HEK293 (cell line): ENCODE data around the gene SNAPIN.

Experiments
- BCL11A ChIP-seq: fragments of 450-650 bp; formaldehyde crosslinking; IDR thresholded peaks from 2 replicates; pipeline ENCODE4 v1.5.1; 2016; ENCODE audit warnings: low read depth, missing biosample characterization, missing genetic modification characterization
- KLF1 ChIP-seq: fragments of 450-650 bp; formaldehyde crosslinking; IDR thresholded peaks from 2 replicates; pipeline ENCODE4 v1.5.1; 2016; ENCODE audit warnings: missing biosample characterization, missing genetic modification characterization
- KLF7 ChIP-seq: fragments of 450-650 bp; formaldehyde crosslinking; IDR thresholded peaks from 2 replicates; pipeline ENCODE4 v1.5.1; 2016; ENCODE audit warnings: missing biosample characterization, missing genetic modification characterization, borderline replicate concordance
- PRDM6 ChIP-seq: fragments of 450-650 bp; formaldehyde crosslinking; IDR thresholded peaks from 2 replicates; pipeline ENCODE4 v1.5.1; 2017; ENCODE audit warnings: missing biosample characterization, missing genetic modification characterization
- SCRT2 ChIP-seq: fragments of 450-650 bp; formaldehyde crosslinking; IDR thresholded peaks from 2 replicates; pipeline ENCODE4 v1.5.1; 2016; ENCODE audit warnings: missing biosample characterization, missing genetic modification characterization
- SP2 ChIP-seq: fragments of 450-650 bp; formaldehyde crosslinking; IDR thresholded peaks from 2 replicates; pipeline ENCODE4 v1.5.1; 2016; ENCODE audit warnings: missing biosample characterization, missing genetic modification characterization
- SP3 ChIP-seq: fragments of 450-650 bp; formaldehyde crosslinking; IDR thresholded peaks from 2 replicates; pipeline ENCODE4 v1.5.1; 2016; ENCODE audit warnings: missing biosample characterization, missing genetic modification characterization
- SP7 ChIP-seq: fragments of 450-650 bp; formaldehyde crosslinking; IDR thresholded peaks from 2 replicates; pipeline ENCODE4 v1.5.1; 2016; ENCODE audit warnings: missing biosample characterization, missing genetic modification characterization
- TRIM28 ChIP-seq: IDR thresholded peaks from 2 replicates; pipeline ENCODE4 v1.6.1; 2011; ENCODE audit warnings: low read length, control low read depth, borderline replicate concordance
- WT1 ChIP-seq: fragments of 450-650 bp; formaldehyde crosslinking; IDR thresholded peaks from 2 replicates; pipeline ENCODE4 v1.5.1; 2016; ENCODE audit warnings: missing biosample characterization, missing genetic modification characterization
- ZBTB7A ChIP-seq: fragments of 450-650 bp; formaldehyde crosslinking; IDR thresholded peaks from 2 replicates; pipeline ENCODE4 v1.5.1; 2016; ENCODE audit warnings: low read depth, missing biosample characterization, missing genetic modification characterization
- ZNF112 ChIP-seq: fragments of 450-650 bp; formaldehyde crosslinking; IDR thresholded peaks from 2 replicates; pipeline ENCODE4 v1.5.0; 2017; ENCODE audit warnings: missing biosample characterization, missing genetic modification characterization
- ZNF121 ChIP-seq: fragments of 450-650 bp; formaldehyde crosslinking; IDR thresholded peaks from 2 replicates; pipeline ENCODE4 v1.5.1; 2016; ENCODE audit warnings: missing biosample characterization, missing genetic modification characterization
- ZNF184 ChIP-seq: fragments of 450-650 bp; IDR thresholded peaks from 2 replicates; pipeline ENCODE4 v1.5.1; 2018; ENCODE audit warnings: missing biosample characterization, mild to moderate bottlenecking, missing genetic modification characterization
- ZNF221 ChIP-seq: fragments of 450-650 bp; formaldehyde crosslinking; IDR thresholded peaks from 2 replicates; pipeline ENCODE4 v1.5.1; 2017; ENCODE audit warnings: missing biosample characterization, missing genetic modification characterization, borderline replicate concordance
- ZNF280C ChIP-seq: fragments of 450-650 bp; formaldehyde crosslinking; IDR thresholded peaks from 2 replicates; pipeline ENCODE4 v1.5.1; 2016; ENCODE audit warnings: missing biosample characterization, missing genetic modification characterization
- ZNF366 ChIP-seq: fragments of 450-650 bp; formaldehyde crosslinking; conservative IDR thresholded peaks from 2 replicates; pipeline ENCODE4 v1.5.1; 2016; ENCODE audit warnings: missing biosample characterization, missing genetic modification characterization
- ZNF426 ChIP-seq: fragments of 450-650 bp; formaldehyde crosslinking; IDR thresholded peaks from 2 replicates; pipeline ENCODE4 v1.5.1; 2017; ENCODE audit warnings: missing biosample characterization, missing genetic modification characterization, mild to moderate bottlenecking, inconsistent platforms, moderate library complexity
- ZNF501 ChIP-seq: fragments of 450-650 bp; formaldehyde crosslinking; IDR thresholded peaks from 2 replicates; pipeline ENCODE4 v1.5.1; 2016; ENCODE audit warnings: missing biosample characterization, missing genetic modification characterization
- ZNF510 ChIP-seq: fragments of 450-650 bp; formaldehyde crosslinking; IDR thresholded peaks from 2 replicates; pipeline ENCODE4 v1.5.1; 2018; ENCODE audit warnings: mild to moderate bottlenecking, missing genetic modification characterization, missing biosample characterization; ENCODE audit not compliant: insufficient replicate concordance
- ZNF514 ChIP-seq: fragments of 450-650 bp; formaldehyde crosslinking; IDR thresholded peaks from 2 replicates; pipeline ENCODE4 v1.5.1; 2016; ENCODE audit warnings: missing biosample characterization, missing genetic modification characterization
- ZNF544 ChIP-seq: fragments of 450-650 bp; formaldehyde crosslinking; IDR thresholded peaks from 2 replicates; pipeline ENCODE4 v1.5.0; 2017; ENCODE audit warnings: missing biosample characterization, missing genetic modification characterization
- ZNF596 ChIP-seq: fragments of 450-650 bp; IDR thresholded peaks from 2 replicates; pipeline ENCODE4 v1.5.0; 2018; ENCODE audit warnings: missing biosample characterization, mild to moderate bottlenecking, missing genetic modification characterization, moderate library complexity
- ZNF600 ChIP-seq: fragments of 450-650 bp; formaldehyde crosslinking; IDR thresholded peaks from 2 replicates; pipeline ENCODE4 v1.5.1; 2016; ENCODE audit warnings: missing biosample characterization, missing genetic modification characterization
- ZNF610 ChIP-seq: fragments of 450-650 bp; formaldehyde crosslinking; IDR thresholded peaks from 2 replicates; pipeline ENCODE4 v1.5.1; 2016; ENCODE audit warnings: missing biosample characterization, missing genetic modification characterization, borderline replicate concordance
- ZNF629 ChIP-seq: fragments of 450-650 bp; formaldehyde crosslinking; IDR thresholded peaks from 2 replicates; pipeline ENCODE4 v1.5.1; 2017; ENCODE audit warnings: missing biosample characterization, missing genetic modification characterization
- ZNF660 ChIP-seq: fragments of 450-650 bp; IDR thresholded peaks from 2 replicates; pipeline ENCODE4 v1.5.1; 2018; ENCODE audit warnings: missing biosample characterization, mild to moderate bottlenecking, missing genetic modification characterization
- TF ChIP-seq, protein P1 (sequence below): fragments of 450-650 bp; formaldehyde crosslinking; IDR thresholded peaks from 2 replicates; pipeline ENCODE4 v1.5.1; 2016; ENCODE audit warnings: missing biosample characterization, missing genetic modification characterization
- TF ChIP-seq, protein P2 (sequence below): fragments of 450-650 bp; formaldehyde crosslinking; IDR thresholded peaks from 2 replicates; pipeline ENCODE4 v1.5.1; 2016; ENCODE audit warnings: missing biosample characterization, missing genetic modification characterization, low read depth
- TF ChIP-seq, protein P3 (sequence below): fragments of 450-650 bp; formaldehyde crosslinking; IDR thresholded peaks from 2 replicates; pipeline ENCODE4 v1.5.1; 2016; ENCODE audit warnings: missing biosample characterization, missing genetic modification characterization
- TF ChIP-seq, protein P4 (sequence below): fragments of 450-650 bp; IDR thresholded peaks from 2 replicates; pipeline ENCODE4 v1.5.1; 2018; ENCODE audit warnings: missing biosample characterization, mild to moderate bottlenecking, missing genetic modification characterization

Gene SNAPIN

GRCh38 chr1:153670859-153671627 is 12.5 kb downstream of the SNAPIN start, which contains the start of gene ILF2 (continued):
- peak; percentile 79 for TF ChIP-seq PRDM6 (tag by site-specific recombination)
- TF ChIP-seq ZNF629 (tag by site-specific recombination) = peak; percentile 94
- TF ChIP-seq, protein P1, sequence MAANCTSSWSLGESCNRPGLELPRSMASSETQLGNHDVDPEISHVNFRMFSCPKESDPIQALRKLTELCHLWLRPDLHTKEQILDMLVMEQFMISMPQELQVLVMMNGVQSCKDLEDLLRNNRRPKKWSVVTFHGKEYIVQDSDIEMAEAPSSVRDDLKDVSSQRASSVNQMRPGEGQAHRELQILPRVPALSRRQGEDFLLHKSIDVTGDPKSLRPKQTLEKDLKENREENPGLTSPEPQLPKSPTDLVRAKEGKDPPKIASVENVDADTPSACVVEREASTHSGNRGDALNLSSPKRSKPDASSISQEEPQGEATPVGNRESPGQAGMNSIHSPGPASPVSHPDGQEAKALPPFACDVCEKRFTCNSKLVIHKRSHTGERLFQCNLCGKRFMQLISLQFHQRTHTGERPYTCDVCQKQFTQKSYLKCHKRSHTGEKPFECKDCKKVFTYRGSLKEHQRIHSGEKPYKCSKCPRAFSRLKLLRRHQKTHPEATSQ = peak; percentile 56; the same call in 1 of the 2 replicates
- no peak for TF ChIP-seq ZNF121 (tag by site-specific recombination)
- TF ChIP-seq, protein P2, sequence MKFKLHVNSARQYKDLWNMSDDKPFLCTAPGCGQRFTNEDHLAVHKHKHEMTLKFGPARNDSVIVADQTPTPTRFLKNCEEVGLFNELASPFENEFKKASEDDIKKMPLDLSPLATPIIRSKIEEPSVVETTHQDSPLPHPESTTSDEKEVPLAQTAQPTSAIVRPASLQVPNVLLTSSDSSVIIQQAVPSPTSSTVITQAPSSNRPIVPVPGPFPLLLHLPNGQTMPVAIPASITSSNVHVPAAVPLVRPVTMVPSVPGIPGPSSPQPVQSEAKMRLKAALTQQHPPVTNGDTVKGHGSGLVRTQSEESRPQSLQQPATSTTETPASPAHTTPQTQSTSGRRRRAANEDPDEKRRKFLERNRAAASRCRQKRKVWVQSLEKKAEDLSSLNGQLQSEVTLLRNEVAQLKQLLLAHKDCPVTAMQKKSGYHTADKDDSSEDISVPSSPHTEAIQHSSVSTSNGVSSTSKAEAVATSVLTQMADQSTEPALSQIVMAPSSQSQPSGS (tag by site-specific recombination) = peak; percentile 93
- peak; percentile 70 for TF ChIP-seq SP3 (tag by site-specific recombination)
- TF ChIP-seq SCRT2 (tag by site-specific recombination) = peak; percentile 88
- TF ChIP-seq ZNF280C (tag by site-specific recombination) = no peak
- peak; percentile 83 for TF ChIP-seq ZNF366 (tag by site-specific recombination)
- TF ChIP-seq ZNF510 (tag by site-specific recombination) = no peak
- TF ChIP-seq, protein P3, sequence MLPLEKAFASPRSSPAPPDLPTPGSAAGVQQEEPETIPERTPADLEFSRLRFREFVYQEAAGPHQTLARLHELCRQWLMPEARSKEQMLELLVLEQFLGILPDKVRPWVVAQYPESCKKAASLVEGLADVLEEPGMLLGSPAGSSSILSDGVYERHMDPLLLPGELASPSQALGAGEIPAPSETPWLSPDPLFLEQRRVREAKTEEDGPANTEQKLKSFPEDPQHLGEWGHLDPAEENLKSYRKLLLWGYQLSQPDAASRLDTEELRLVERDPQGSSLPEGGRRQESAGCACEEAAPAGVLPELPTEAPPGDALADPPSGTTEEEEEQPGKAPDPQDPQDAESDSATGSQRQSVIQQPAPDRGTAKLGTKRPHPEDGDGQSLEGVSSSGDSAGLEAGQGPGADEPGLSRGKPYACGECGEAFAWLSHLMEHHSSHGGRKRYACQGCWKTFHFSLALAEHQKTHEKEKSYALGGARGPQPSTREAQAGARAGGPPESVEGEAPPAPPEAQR = peak; percentile 75; the same call in 1 of the 2 replicates
- TF ChIP-seq ZNF596 = no peak
- no peak for TF ChIP-seq ZNF221 (tag by site-specific recombination)
- TF ChIP-seq ZNF544 (tag by site-specific recombination) = no peak
- no peak for TF ChIP-seq ZNF514 (tag by site-specific recombination)
- TF ChIP-seq ZNF660 = peak; percentile 95
- no peak; the same call in 1 of the 2 replicates for TF ChIP-seq ZNF610
- no peak for TF ChIP-seq ZBTB7A (tag by site-specific recombination)
- TF ChIP-seq, protein P4, sequence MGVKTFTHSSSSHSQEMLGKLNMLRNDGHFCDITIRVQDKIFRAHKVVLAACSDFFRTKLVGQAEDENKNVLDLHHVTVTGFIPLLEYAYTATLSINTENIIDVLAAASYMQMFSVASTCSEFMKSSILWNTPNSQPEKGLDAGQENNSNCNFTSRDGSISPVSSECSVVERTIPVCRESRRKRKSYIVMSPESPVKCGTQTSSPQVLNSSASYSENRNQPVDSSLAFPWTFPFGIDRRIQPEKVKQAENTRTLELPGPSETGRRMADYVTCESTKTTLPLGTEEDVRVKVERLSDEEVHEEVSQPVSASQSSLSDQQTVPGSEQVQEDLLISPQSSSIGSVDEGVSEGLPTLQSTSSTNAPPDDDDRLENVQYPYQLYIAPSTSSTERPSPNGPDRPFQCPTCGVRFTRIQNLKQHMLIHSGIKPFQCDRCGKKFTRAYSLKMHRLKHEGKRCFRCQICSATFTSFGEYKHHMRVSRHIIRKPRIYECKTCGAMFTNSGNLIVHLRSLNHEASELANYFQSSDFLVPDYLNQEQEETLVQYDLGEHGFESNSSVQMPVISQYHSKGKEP (tag by site-specific recombination) = peak; percentile 70
- TF ChIP-seq BCL11A = no peak
- peak; percentile 98 for TF ChIP-seq TRIM28
- TF ChIP-seq ZNF600 = no peak
- no peak for TF ChIP-seq KLF1 (tag by site-specific recombination)
- no peak for TF ChIP-seq KLF7
- peak; percentile 87 for TF ChIP-seq ZNF184 (tag by site-specific recombination)
- TF ChIP-seq SP2 (tag by site-specific recombination) = peak; percentile 93
- peak; percentile 61; the same call in 1 of the 2 replicates for TF ChIP-seq ZNF501 (tag by site-specific recombination)
- no peak for TF ChIP-seq ZNF112 (tag by site-specific recombination)
- no peak for TF ChIP-seq ZNF426 (tag by site-specific recombination)
- 0 out of 2 replicates have a peak, but pooled peaks have one; percentile 7 for TF ChIP-seq WT1 (tag by site-specific recombination)
- TF ChIP-seq SP7 (tag by site-specific recombination) = peak; percentile 78
